GM10266 (cell line): Measurements from ENCODE around the gene UBAC1.
"Not testable (repeated sequence)": the region's sequence is repeated elsewhere in the genome, so short reads cannot be mapped to it uniquely, and the experiment has no call there.

Source experiments
- DNase-seq: peaks from one replicate; pipeline ENCODE4 v3.0.0; 2012; ENCODE audit errors: extremely low spot score
- CTCF ChIP-seq: IDR thresholded peaks from 2 replicates; pipeline ENCODE4 v1.5.1; 2012; ENCODE audit warnings: mild to moderate bottlenecking, low read depth; ENCODE audit not compliant: control insufficient read depth, insufficient read depth; ENCODE audit errors: missing control alignments

UBAC1 gene

GRCh38 chr9:135970128-135970815 is 9.1 kb upstream of the UBAC1 start:
- TF ChIP-seq CTCF, result no peak
- DNase-seq, result no peak

- TF ChIP-seq CTCF, result no peak
- no peak for DNase-seq
These were observed 8.0 kb upstream of the UBAC1 start for GRCh38 chr9:135969064-135969683.

- DNase-seq, result no peak
- TF ChIP-seq CTCF, result no peak
These were observed 7.4 kb upstream of the UBAC1 start for GRCh38 chr9:135968601-135969000.

GRCh38 chr9:135968083-135968476 is 6.9 kb upstream of the UBAC1 start:
- TF ChIP-seq CTCF, result no peak
- no peak for DNase-seq

- not testable (repeated sequence) for DNase-seq
These were observed 5.7 kb upstream of the UBAC1 start for GRCh38 chr9:135966916-135967260.

GRCh38 chr9:135965124-135965756 is 4.1 kb upstream of the UBAC1 start:
- TF ChIP-seq CTCF, result no peak
- DNase-seq, result no peak

- no peak for TF ChIP-seq CTCF
- no peak for DNase-seq
These were observed 2.8 kb upstream of the UBAC1 start for GRCh38 chr9:135963938-135964337.
